ENCODE data around the gene DPCD. TPM values are rescaled to one million over a fixed set of nuclear protein-coding genes. Genes with fewer than 3 reads are reported as not detected.

The DPCD gene
- total and polyA plus RNA-seq, 2 donors (not counting 3 experiments of a cell fraction or from before 2014, with no cell fraction given): 25.3 to 39.3 TPM

GRCh38 chr10:101629837-101630632, 41.9 kb downstream of the DPCD start:
- TF ChIP-seq EZH2 (IDR thresholded peaks at IDR 0.05; ENCODE audit: borderline replicate concordance, low read depth, low read length, severe bottlenecking) (no peak), POLR2AphosphoS5 (IDR thresholded peaks at IDR 0.05; ENCODE audit: insufficient read depth, low read depth, low read length) (no peak), CTCF (IDR thresholded peaks at IDR 0.05; ENCODE audit: extremely low read depth in 1 of 2, insufficient read depth in 1 of 2, low read depth in 1 of 2, low read length in 2 of 2) (no peak), GATA2 (IDR thresholded peaks at IDR 0.05; ENCODE audit: insufficient read depth, insufficient read length, low read depth, low read length) (no peak), FOS (IDR thresholded peaks at IDR 0.05; ENCODE audit: borderline replicate concordance, insufficient read depth, low read length) (no peak), POLR2A (IDR thresholded peaks at IDR 0.05; ENCODE audit: low read depth, low read length) (no peak), JUN (IDR thresholded peaks at IDR 0.05; ENCODE audit: borderline replicate concordance, insufficient read depth, insufficient read length, low read depth) (no peak), MAX (IDR thresholded peaks at IDR 0.05; ENCODE audit: insufficient read depth, insufficient read length) (no peak), MYC (IDR thresholded peaks at IDR 0.05; ENCODE audit: low read depth, low read length) (no peak)
- Histone ChIP-seq H2AFZ (ENCODE audit: low read depth, low read length) (no peak overlapping the region), H3K27ac (ENCODE audit: insufficient read depth, low read depth, low read length) (no peak overlapping the region), H3K79me2 (ENCODE audit: control insufficient read depth, insufficient read depth, low read length) (no peaks in the 10 kb centered on the region), H3K27me3 (ENCODE audit: control insufficient read depth in 2 of 2, insufficient read depth in 2 of 2, low read length in 2 of 2) (no peaks in the 10 kb centered on the region), H3K4me1 (ENCODE audit: control insufficient read depth, extremely low read depth, insufficient read depth, low read length) (no peaks in the 10 kb centered on the region), H3K36me3 (ENCODE audit: control insufficient read depth in 2 of 2, extremely low read depth in 1 of 2, insufficient read depth in 2 of 2, low read length in 2 of 2) (peaks cover 0 to 6% of the 10 kb centered on the region in 2 experiments), H3K9ac (replicated peaks; ENCODE audit: extremely low read depth, insufficient read depth, low read length) (no peak overlapping the region), H3K4me3 (replicated peaks in 1 of 3; ENCODE audit: insufficient read depth in 1 of 3, low read depth in 1 of 3, low read length in 3 of 3) (no peak overlapping the region), H3K9me3 (replicated peaks; ENCODE audit: control insufficient read depth, insufficient read depth, low read length) (no peaks in the 10 kb centered on the region), H3K9me1 (replicated peaks; ENCODE audit: control insufficient read depth, extremely low read depth, insufficient read depth, low read length) (no peaks in the 10 kb centered on the region), H3K4me2 (ENCODE audit: insufficient read depth, low read length) (no peak overlapping the region), H4K20me1 (replicated peaks; ENCODE audit: control insufficient read depth, extremely low read depth, insufficient read depth, low read length) (no peaks in the 10 kb centered on the region)
- intact Hi-C loops (cut with micrococcal nuclease): no loop called here
- ChIA-PET CTCF (interaction anchor here (0.9 to 1.0 kb wide), 2 partner anchors 12 to 28 kb away, joined by 3 read pairs; no protein-coding TSS in a partner anchor), POLR2A (no interaction called here)
- BruUV-seq (replicated peaks): no TSS peak
- FAIRE-seq (no peak), DNase-seq (ENCODE audit: low read depth, low spot score) (no peak)
- dilution Hi-C loops (cut with MboI; ENCODE audit: extremely low pct_ligation_motif_present, low sequenced_read_pairs): no loop called here

Measured in endothelial cell of umbilical vein (primary cell).